AG10803 (cell line): ENCODE data around the gene OR1J4.
"Not testable (repeated sequence)": the region's sequence is repeated elsewhere in the genome, so short reads cannot be mapped to it uniquely, and the experiment has no call there.

Experiments used
- DNase-seq: peaks from one replicate; pipeline ENCODE4 v3.0.0; 2010; ENCODE audit warnings: low read depth
- H3K4me3 ChIP-seq: 2 replicates; pipeline ENCODE4 v1.5.1; 2011; ENCODE audit warnings: mild to moderate bottlenecking, low read length, control low read depth
- TF ChIP-seq, protein P1 (sequence below): conservative IDR thresholded peaks from 2 replicates; pipeline ENCODE4 v1.5.1; 2011; ENCODE audit warnings: mild to moderate bottlenecking, low read length, control low read depth, inconsistent platforms

The OR1J4 gene

DNA sequence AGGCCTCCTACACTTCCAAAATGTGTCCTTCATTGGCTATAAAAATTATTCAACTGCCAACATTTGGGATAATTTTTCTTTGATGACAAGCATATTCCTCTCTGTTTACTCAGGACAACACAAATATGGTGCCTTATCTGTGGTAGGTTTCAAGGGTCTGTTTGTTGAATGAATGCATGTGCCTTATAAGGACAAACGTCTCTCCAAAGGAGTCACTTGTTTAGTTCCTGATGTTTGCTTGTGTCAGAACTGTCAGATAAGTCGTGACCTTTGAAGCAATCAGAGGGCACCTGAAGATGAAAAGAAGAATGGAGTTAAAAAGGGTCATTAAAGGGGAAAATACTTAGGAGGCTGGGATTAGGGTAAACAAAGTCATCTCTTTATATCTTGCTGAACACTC lies 12.0 kb upstream of the OR1J4 start:
- TF ChIP-seq, protein P1, sequence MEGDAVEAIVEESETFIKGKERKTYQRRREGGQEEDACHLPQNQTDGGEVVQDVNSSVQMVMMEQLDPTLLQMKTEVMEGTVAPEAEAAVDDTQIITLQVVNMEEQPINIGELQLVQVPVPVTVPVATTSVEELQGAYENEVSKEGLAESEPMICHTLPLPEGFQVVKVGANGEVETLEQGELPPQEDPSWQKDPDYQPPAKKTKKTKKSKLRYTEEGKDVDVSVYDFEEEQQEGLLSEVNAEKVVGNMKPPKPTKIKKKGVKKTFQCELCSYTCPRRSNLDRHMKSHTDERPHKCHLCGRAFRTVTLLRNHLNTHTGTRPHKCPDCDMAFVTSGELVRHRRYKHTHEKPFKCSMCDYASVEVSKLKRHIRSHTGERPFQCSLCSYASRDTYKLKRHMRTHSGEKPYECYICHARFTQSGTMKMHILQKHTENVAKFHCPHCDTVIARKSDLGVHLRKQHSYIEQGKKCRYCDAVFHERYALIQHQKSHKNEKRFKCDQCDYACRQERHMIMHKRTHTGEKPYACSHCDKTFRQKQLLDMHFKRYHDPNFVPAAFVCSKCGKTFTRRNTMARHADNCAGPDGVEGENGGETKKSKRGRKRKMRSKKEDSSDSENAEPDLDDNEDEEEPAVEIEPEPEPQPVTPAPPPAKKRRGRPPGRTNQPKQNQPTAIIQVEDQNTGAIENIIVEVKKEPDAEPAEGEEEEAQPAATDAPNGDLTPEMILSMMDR = no peak
- no peak for DNase-seq

DNA sequence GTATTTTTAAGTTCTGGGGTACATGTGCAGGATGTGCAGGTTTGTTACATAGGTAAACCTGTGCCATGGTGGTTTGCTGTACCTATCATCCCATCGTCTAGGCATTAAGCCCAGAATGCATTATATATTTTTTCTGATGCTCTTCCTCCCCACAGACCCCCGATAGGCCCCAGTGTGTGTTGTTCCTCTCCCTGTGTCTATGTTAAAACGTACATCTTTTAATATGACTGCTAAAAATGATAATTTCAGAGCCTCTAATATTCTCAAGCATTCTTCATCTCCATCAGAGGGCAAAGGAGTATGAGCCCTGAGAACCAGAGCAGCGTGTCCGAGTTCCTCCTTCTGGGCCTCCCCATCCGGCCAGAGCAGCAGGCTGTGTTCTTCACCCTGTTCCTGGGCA lies 8.4 kb upstream of the OR1J4 start, which contains the start of gene OR1J2:
TSS of gene OR1J2 (plus strand) at position 301 of the 400 bp plus-strand sequence. CDS start at position 301, 0 bp downstream.
- TF ChIP-seq, protein P1 = no peak
- DNase-seq = no peak
- no peak within 1 kb of the TSS for H3K4me3 ChIP-seq

More for the DNA sequence above, 12.0 kb upstream of the OR1J4 start:
- H3K4me3 ChIP-seq = no peak overlapping the region

DNA sequence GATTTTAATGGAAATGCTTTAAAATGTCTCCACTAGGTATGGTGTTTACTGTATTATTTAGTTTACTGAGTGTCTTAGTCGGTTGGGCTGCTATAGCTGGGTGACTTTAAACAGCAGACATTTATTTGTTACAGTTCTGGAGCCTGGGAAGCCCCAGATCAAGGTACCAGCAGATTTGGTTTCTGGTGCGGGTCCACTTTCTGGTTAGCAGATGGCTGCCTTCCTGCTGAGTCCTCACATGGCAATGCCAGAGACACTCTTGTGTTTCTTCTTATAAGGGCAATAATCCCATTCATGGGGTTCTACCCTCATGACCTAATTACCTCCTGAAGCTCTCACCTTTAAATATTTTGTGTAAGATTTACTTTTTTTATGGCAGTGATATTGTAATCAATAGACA lies 715 bp upstream of the OR1J4 start:
- no peak for DNase-seq
- TF ChIP-seq, protein P1 = no peak
- no peak overlapping the region for H3K4me3 ChIP-seq

DNA sequence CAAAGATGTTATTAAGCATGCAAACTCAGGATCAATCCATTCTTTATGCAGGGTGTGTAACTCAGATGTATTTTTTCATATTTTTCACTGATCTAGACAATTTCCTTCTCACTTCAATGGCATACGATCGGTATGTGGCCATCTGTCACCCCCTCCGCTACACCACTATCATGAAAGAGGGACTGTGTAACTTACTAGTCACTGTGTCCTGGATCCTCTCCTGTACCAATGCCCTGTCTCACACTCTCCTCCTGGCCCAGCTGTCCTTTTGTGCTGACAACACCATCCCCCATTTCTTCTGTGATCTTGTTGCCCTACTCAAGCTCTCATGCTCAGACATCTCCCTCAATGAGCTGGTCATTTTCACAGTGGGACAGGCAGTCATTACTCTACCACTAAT lies 435 bp downstream of the OR1J4 start:
- TF ChIP-seq, protein P1 = no peak

GRCh38 chr9:122526602-122527001 lies 7.7 kb downstream of the OR1J4 start:
- no peak for DNase-seq
- TF ChIP-seq, protein P1 = no peak
- no peak overlapping the region for H3K4me3 ChIP-seq

More for the DNA sequence above, 435 bp downstream of the OR1J4 start:
- DNase-seq = no peak
- H3K4me3 ChIP-seq = no peak overlapping the region

DNA sequence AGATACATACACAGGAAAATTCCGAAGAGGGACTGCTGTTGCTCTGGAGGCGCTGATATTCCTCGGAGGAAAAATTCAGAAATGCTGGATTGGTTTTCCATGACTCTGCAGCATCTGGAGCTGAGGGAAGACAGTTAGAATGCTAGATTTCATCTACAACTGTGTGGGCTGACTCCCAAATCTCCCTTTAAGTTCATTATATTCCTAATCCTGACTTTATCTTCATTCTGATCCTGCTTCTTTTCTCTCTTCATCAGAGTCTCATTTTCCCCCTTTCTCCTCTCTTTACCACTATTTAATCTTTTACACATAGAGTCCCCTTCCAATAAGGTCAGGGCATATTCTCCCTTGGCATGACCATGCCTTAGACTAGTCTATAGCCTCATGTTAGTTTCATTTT lies 8.3 kb downstream of the OR1J4 start, which contains the start of gene OR1N1:
TSS of gene OR1N1 (minus strand) at position 101 of the 400 bp plus-strand sequence. CDS start at position 101, 0 bp downstream.
- TF ChIP-seq, protein P1 = no peak
- H3K4me3 ChIP-seq = no peak within 1 kb of the TSS
- DNase-seq = no peak

- H3K4me3 ChIP-seq, DNase-seq: not testable (repeated sequence)
Measured at GRCh38 chr9:122531157-122531556, 12.2 kb downstream of the OR1J4 start.

DNA sequence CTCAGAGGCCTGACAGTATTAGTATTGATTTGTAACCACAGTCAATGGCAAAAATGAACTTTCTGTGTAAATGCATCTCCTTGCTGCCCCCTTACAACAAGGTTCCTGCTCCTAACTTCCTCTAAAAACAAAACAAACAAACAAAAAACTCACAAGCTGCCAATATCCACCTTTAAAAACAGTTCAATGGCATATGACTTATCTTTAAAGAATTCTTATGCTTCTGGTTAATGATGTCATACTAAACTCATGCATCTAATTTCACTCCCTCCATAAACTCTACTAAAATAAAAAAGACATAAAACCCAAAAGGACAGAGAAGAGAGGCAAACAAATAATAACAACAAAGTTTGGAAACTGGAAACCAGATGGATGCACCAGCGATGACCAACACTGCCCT lies 17.2 kb downstream of the OR1J4 start:
- no peak for DNase-seq
- H3K4me3 ChIP-seq = no peak overlapping the region
- TF ChIP-seq, protein P1 = no peak

DNA sequence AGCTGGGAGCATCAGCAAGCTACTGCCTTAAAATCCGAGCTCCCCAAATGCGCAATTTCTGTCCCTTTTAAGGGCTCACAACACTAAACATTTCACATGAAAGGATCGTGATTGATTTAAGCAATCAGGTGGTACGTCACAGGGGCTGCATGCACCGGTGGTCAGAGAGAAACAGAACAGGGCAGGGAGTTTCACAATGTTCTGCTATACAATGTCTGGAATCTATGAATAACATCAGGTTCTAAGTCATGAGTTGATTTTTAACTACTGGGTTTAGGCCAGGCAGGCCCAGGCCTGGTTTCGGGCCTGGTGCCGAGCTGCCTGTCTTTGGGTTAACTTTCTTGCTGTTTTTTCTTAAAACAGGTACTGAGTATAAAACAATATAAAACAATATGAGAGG lies 18.1 kb downstream of the OR1J4 start:
- not testable (repeated sequence) for H3K4me3 ChIP-seq

More for the DNA sequence above, 18.1 kb downstream of the OR1J4 start:
- not testable (repeated sequence) for DNase-seq
